ENCODE results near the gene ZFP36L2.

- TF ChIP-seq CTCF (IDR thresholded peaks at IDR 0.05) (no peak), POLR2A (IDR thresholded peaks at IDR 0.05) (no peak), POLR2AphosphoS5 (IDR thresholded peaks at IDR 0.05) (no peak)
Observed at GRCh38 chr2:43193652-43194120, 32.7 kb downstream of the ZFP36L2 start.

Measured in gastroesophageal sphincter (tissue), 3 donors.